ENCODE measurements around the gene NELFE. TPM values are rescaled to one million over a fixed set of nuclear protein-coding genes. Genes with fewer than 3 reads are reported as not detected.

NELFE gene
- polyA plus RNA-seq, 1 experiment: 69.6 TPM

DNA sequence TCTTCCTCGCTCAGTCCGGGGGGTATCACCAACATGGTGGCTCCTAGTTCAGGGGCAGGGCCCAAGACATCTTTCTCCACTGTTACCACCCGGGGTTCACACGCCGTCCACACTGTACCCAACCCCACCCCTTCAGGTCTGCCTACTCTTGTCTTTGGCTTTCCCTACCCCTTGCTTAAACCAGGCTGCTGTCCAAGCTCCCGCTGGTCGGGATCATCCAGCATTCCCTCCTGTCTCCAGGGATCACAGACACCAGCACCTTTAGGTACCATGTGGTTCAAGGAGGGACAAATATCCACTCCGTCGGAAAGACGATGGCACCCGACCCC lies 395 bp downstream of the NELFE start:
- CTCF ChIA-PET: interaction anchor here (1.3 kb wide), 2 partner anchors 14 to 60 kb away, joined by 3 to 6 read pairs; partner anchors contain the start of gene DXO
- POLR2A ChIA-PET: no interaction called here
- no peak for DNase-seq (ENCODE audit: low read depth)
- no peak for TF ChIP-seq CTCF (IDR thresholded peaks at IDR 0.05; ENCODE audit: insufficient read depth, low read depth, low read length)
- Histone ChIP-seq H3K36me3 (ENCODE audit: control insufficient read depth, insufficient read depth, low read length) (peaks cover 31% of the 10 kb centered on the region), H3K4me3 (ENCODE audit: low read depth, low read length) (peak overlapping the region; percentile 90), H3K27me3 (ENCODE audit: control insufficient read depth, insufficient read depth, low read length) (no peaks in the 10 kb centered on the region)

DNA sequence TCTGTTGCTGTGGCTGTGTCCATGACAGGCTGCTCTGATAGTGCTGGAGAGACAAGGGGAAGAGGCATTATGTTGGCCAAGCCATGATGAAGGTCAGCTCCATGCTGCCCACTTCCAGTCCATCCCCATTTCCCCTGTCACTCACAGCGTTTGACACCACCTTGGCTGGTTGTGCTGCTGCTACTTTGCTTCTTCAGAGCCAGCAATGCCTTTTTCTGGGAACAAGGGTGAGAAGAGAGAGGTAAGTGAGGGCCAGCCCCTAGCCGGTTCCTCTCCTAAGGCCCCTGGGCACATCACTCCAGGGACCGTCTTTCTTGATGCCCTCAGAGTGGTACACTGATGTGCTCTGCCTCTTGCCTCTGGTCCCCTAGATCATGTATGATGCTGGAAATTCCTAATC lies 2.0 kb downstream of the NELFE start:
- DNase-seq (ENCODE audit: low read depth): no peak
- no peak for TF ChIP-seq CTCF (IDR thresholded peaks at IDR 0.05; ENCODE audit: insufficient read depth, low read depth, low read length)
- Histone ChIP-seq H3K4me3 (ENCODE audit: low read depth, low read length) (no peak overlapping the region), H3K27me3 (ENCODE audit: control insufficient read depth, insufficient read depth, low read length) (no peaks in the 10 kb centered on the region), H3K36me3 (ENCODE audit: control insufficient read depth, insufficient read depth, low read length) (peaks cover 21% of the 10 kb centered on the region)
- ChIA-PET POLR2A (no interaction called here), CTCF (interaction anchor here (1.6 kb wide), 1 partner anchor 14 kb away, joined by 4 read pairs; no protein-coding TSS in a partner anchor)

DNA sequence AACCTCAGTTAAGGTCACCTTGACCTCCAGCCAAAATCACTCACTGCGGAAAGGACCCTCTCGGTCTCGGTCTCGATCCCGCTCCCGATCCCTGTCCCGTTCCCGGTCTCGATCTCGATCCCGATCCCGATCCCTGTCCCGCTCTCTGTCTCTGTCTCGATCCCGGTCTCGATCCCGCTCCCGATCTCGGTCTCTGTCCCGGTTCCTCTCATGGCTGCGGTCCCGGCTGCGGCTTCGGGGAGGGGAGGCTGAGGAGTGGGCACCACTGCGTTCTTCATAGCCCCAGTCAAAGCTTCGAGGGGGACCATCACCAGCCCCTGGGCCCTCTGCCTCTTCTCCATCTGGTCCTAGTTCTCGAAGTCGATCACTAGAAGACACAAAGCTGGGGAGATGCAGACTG lies 4.3 kb downstream of the NELFE start:
- Histone ChIP-seq H3K36me3 (ENCODE audit: control insufficient read depth, insufficient read depth, low read length) (peaks cover 22% of the 10 kb centered on the region), H3K27me3 (ENCODE audit: control insufficient read depth, insufficient read depth, low read length) (no peaks in the 10 kb centered on the region), H3K4me3 (ENCODE audit: low read depth, low read length) (no peak overlapping the region)
- TF ChIP-seq CTCF (IDR thresholded peaks at IDR 0.05; ENCODE audit: insufficient read depth, low read depth, low read length): no peak
- DNase-seq (ENCODE audit: low read depth): no peak
- ChIA-PET CTCF (interaction anchor here (0.6 to 0.9 kb wide), 3 partner anchors 74 to 274 kb away, joined by 3 read pairs; no protein-coding TSS in a partner anchor), POLR2A (no interaction called here)

DNA sequence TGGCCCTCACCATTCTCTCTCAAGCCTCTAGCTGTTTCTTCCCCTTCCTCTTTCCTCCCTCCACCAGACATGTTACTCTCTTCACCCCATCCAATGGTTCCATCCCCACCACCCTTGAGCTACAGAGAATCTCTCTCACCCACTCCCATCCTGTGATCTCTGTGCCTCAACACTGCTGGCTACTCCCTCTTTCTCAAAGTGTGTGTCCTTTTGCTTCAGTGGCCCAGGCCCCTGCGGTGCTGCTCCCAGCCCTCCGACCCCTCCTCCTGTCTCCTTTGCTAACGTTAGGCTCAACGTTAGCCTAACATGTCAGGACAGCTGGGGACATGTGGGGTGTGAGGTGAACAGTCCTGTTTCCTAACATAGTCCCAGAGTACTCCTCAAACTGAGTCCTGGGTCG lies 5.9 kb downstream of the NELFE start:
- Histone ChIP-seq H3K4me3 (ENCODE audit: low read depth, low read length) (no peak overlapping the region), H3K36me3 (ENCODE audit: control insufficient read depth, insufficient read depth, low read length) (peaks cover 22% of the 10 kb centered on the region), H3K27me3 (ENCODE audit: control insufficient read depth, insufficient read depth, low read length) (no peaks in the 10 kb centered on the region)
- TF ChIP-seq CTCF (IDR thresholded peaks at IDR 0.05; ENCODE audit: insufficient read depth, low read depth, low read length): no peak
- no peak for DNase-seq (ENCODE audit: low read depth)
- CTCF ChIA-PET: interaction anchor here (0.9 to 4.0 kb wide), 27 partner anchors 10 to 277 kb away, joined by 3 to 35 read pairs (median 6); partner anchors contain the start of genes EHMT2, LY6G5C and ZBTB12
- POLR2A ChIA-PET: no interaction called here

- Histone ChIP-seq H3K4me3 (ENCODE audit: low read depth, low read length) (no peak overlapping the region), H3K27me3 (ENCODE audit: control insufficient read depth, insufficient read depth, low read length) (no peaks in the 10 kb centered on the region), H3K36me3 (ENCODE audit: control insufficient read depth, insufficient read depth, low read length) (peaks cover 22% of the 10 kb centered on the region)
- peak; percentile 92 for TF ChIP-seq CTCF (IDR thresholded peaks at IDR 0.05; ENCODE audit: insufficient read depth, low read depth, low read length)
- DNase-seq (ENCODE audit: low read depth): no peak
- ChIA-PET CTCF (interaction anchor here (0.5 to 4.0 kb wide), 32 partner anchors 9 to 406 kb away, joined by 3 to 35 read pairs (median 5); partner anchors contain the start of genes ATP6V1G2, EHMT2, LY6G5C and NFKBIL1), POLR2A (interaction anchor here (0.6 to 0.9 kb wide), 2 partner anchors 50 to 131 kb away, joined by 3 to 4 read pairs; partner anchors contain the start of gene ZBTB12)
These were observed 6.5 kb downstream of the NELFE start for GRCh38 chr6:31952140-31952805.
